Colonic mucosa (tissue), 4 donors: ENCODE results near the gene UXT. TPM values are rescaled to one million over a fixed set of nuclear protein-coding genes. Genes with fewer than 3 reads are reported as not detected.

ENCODE experiments used
- DNase-seq: peaks from one replicate; pipeline ENCODE4 v3.0.0-alpha.2; 2020
- H3K27ac ChIP-seq: fragments of 200-600 bp; one replicate; pipeline ENCODE4 v1.8.0; 2021
- H3K27me3 ChIP-seq: fragments of 200-600 bp; one replicate; pipeline ENCODE4 v1.8.0; 2021
- H3K36me3 ChIP-seq: fragments of 200-600 bp; one replicate; pipeline ENCODE4 v1.8.0; 2021
- H3K4me1 ChIP-seq: fragments of 200-600 bp; one replicate; pipeline ENCODE4 v1.8.0; 2021; ENCODE audit warnings: mild to moderate bottlenecking
- H3K4me3 ChIP-seq: fragments of 200-600 bp; one replicate; pipeline ENCODE4 v1.8.0; 2021
- H3K9ac ChIP-seq, 2 donors: one replicate each; pipeline ENCODE4 v1.7.0; 2013; ENCODE audit warnings: control low read depth in 2 of 2, low read depth in 2 of 2, low read length in 2 of 2
- H3K9me3 ChIP-seq: fragments of 200-600 bp; one replicate; pipeline ENCODE4 v1.8.0; 2021
- CTCF ChIP-seq: fragments of 200-600 bp; IDR thresholded peaks from one replicate; pipeline ENCODE4 v1.8.0; 2022; ENCODE audit warnings: antibody characterized with exemption, mild to moderate bottlenecking
- intact Hi-C: fragments of 100-400 bp; cut with DNase I; formaldehyde crosslinking; loops from one replicate; pipeline ENCODE4 v1.14.1; 2022
- total RNA-seq, 2 donors: library from RNA; stranded (reverse); fragmentation: NEBNext Ultra II Directional in 1 of 2; extraction: Animal tissue kit (Norgen Biotek cat#: 25700) in 1 of 2; gene quantifications; one replicate each; pipeline ENCODE4 v1.2.1, GENCODE V29; 2021
- donor health status: healthy.
- donor health status: DM: no; HTN: no; CAD: no.
- donor health status: DM: no; HTN: no; CAD: no.

The UXT gene
- total RNA-seq, 2 donors from 2014 or later = 102 to 123 TPM

GRCh38 chrX:47612418-47612817, 46.6 kb downstream of the UXT start:
- H3K4me1 ChIP-seq = no peaks in the 10 kb centered on the region
- TF ChIP-seq CTCF = no peak
- H3K27ac ChIP-seq = no peak overlapping the region
- no peaks in the 10 kb centered on the region for H3K36me3 ChIP-seq
- intact Hi-C loops = no loop called here
- H3K9me3 ChIP-seq = no peaks in the 10 kb centered on the region
- no peak overlapping the region for H3K9ac ChIP-seq
- DNase-seq = no peak
- H3K27me3 ChIP-seq = no peaks in the 10 kb centered on the region
- no peak overlapping the region for H3K4me3 ChIP-seq

GRCh38 chrX:47611926-47612325, 47.1 kb downstream of the UXT start:
- no peaks in the 10 kb centered on the region for H3K27me3 ChIP-seq
- no peak for TF ChIP-seq CTCF
- no peak overlapping the region for H3K9ac ChIP-seq
- no peaks in the 10 kb centered on the region for H3K36me3 ChIP-seq
- H3K4me1 ChIP-seq = no peaks in the 10 kb centered on the region
- H3K9me3 ChIP-seq = no peaks in the 10 kb centered on the region
- no peak for DNase-seq
- no peak overlapping the region for H3K4me3 ChIP-seq
- H3K27ac ChIP-seq = no peak overlapping the region
- intact Hi-C loops = no loop called here

- Histone ChIP-seq H3K36me3 (no peaks in the 10 kb centered on the region), H3K4me3 (no peak overlapping the region), H3K27me3 (no peaks in the 10 kb centered on the region), H3K9me3 (no peaks in the 10 kb centered on the region), H3K9ac (no peak overlapping the region), H3K27ac (no peak overlapping the region), H3K4me1 (no peaks in the 10 kb centered on the region)
- DNase-seq = no peak
- intact Hi-C loops = no loop called here
- TF ChIP-seq CTCF = no peak
These were observed 47.5 kb downstream of the UXT start for GRCh38 chrX:47611489-47611888.

GRCh38 chrX:47610511-47610910, 48.5 kb downstream of the UXT start:
- Histone ChIP-seq H3K4me3 (no peak overlapping the region), H3K27me3 (no peaks in the 10 kb centered on the region), H3K9me3 (no peaks in the 10 kb centered on the region), H3K27ac (no peak overlapping the region), H3K4me1 (no peaks in the 10 kb centered on the region), H3K36me3 (no peaks in the 10 kb centered on the region), H3K9ac (no peak overlapping the region)
- no peak for TF ChIP-seq CTCF
- intact Hi-C loops = no loop called here
- DNase-seq = no peak

- Histone ChIP-seq H3K36me3 (no peaks in the 10 kb centered on the region), H3K9me3 (no peaks in the 10 kb centered on the region), H3K27me3 (no peaks in the 10 kb centered on the region), H3K27ac (no peak overlapping the region), H3K4me3 (no peak overlapping the region), H3K4me1 (no peaks in the 10 kb centered on the region), H3K9ac (no peak overlapping the region)
- no peak for DNase-seq
- intact Hi-C loops = no loop called here
- TF ChIP-seq CTCF = no peak
These were observed 50.7 kb downstream of the UXT start for GRCh38 chrX:47608130-47608810.
